Measurements from ENCODE around the gene BDH2.

The BDH2 gene

DNA sequence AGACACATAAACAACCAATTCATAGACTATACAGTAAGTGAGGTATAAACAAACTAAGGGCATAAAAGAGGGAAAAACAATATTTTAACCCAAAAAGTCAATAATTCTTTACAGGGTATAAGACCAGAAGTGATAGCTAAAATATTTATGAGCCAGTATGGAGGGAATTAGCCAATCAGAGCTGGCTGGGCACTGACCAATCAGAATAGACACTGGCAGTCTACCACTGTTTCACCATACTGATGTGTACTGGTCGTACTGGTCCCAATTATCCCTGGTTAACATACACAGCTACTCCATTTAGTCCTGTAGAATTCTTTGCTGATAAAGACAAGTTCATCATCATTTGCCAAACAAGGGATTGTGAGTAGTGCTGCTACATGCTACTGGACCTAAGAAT, 70.3 kb downstream of the BDH2 start:
- DNase-seq (ENCODE audit: low read depth, low spot score): no peak
